Endothelial cell of umbilical vein (primary cell): ENCODE results near the gene M1AP. TPM values are rescaled to one million over a fixed set of nuclear protein-coding genes. Genes with fewer than 3 reads are reported as not detected.

Source experiments
- BruUV-seq: library from RNA; stranded (reverse); fragments of 400-500 nt; replicated peaks from 2 replicates; lab custom pipeline; 2021; lab: Mats Ljungman, UMichigan
- CTCF ChIA-PET: fragments of 300-600, 350-600 bp; sonication (Branson Sonifier 250); formaldehyde crosslinking; loops from one replicate; lab custom pipeline; 2021; ENCODE audit warnings: antibody characterized with exemption, inconsistent platforms; lab: Charles Lee
- POLR2A ChIA-PET: fragments of 300-600, 350-600 bp; sonication (Branson Sonifier 250); formaldehyde crosslinking; loops from one replicate; lab custom pipeline; 2021; ENCODE audit warnings: antibody characterized with exemption, inconsistent platforms; lab: Charles Lee
- DNase-seq: peaks from one replicate; pipeline ENCODE4 v3.0.0-alpha.2; 2011; ENCODE audit warnings: low read depth, low spot score
- FAIRE-seq: peaks from 2 replicates; lab custom pipeline; 2011; peaks lifted over from hg19 to GRCh38; lab: Jason Lieb, UNC
- H2AFZ ChIP-seq: 2 replicates; pipeline ENCODE4 v1.6.0; 2012; ENCODE audit warnings: low read depth, low read length, control low read depth, inconsistent platforms
- H3K27ac ChIP-seq: 2 replicates; pipeline ENCODE4 v1.5.1; 2011; ENCODE audit warnings: low read depth, mild to moderate bottlenecking, control low read depth, low read length, moderate library complexity; ENCODE audit not compliant: insufficient read depth
- H3K27me3 ChIP-seq, 2 experiments: 2 replicates each; pipeline versions ENCODE4 v1.6.0 to v1.6.1; 2011; ENCODE audit warnings: low read length in 2 of 2, mixed read lengths in 1 of 2; ENCODE audit not compliant: control insufficient read depth in 2 of 2, insufficient read depth in 2 of 2
- H3K36me3 ChIP-seq, 2 experiments: 2 replicates in 1 of 2; 3 replicates in 1 of 2; pipeline ENCODE4 v1.5.1; 2011; ENCODE audit warnings: low read length in 2 of 2, mild to moderate bottlenecking in 1 of 2, moderate library complexity in 1 of 2; ENCODE audit not compliant: control insufficient read depth in 2 of 2, insufficient read depth in 2 of 2; ENCODE audit errors: extremely low read depth in 1 of 2
- H3K4me1 ChIP-seq: 3 replicates; pipeline ENCODE4 v1.5.1; 2011; ENCODE audit warnings: mild to moderate bottlenecking, low read length; ENCODE audit not compliant: control insufficient read depth, insufficient read depth; ENCODE audit errors: extremely low read depth
- H3K4me2 ChIP-seq: 2 replicates; pipeline ENCODE4 v1.6.1; 2011; ENCODE audit warnings: low read length, control low read depth, mixed read lengths; ENCODE audit not compliant: insufficient read depth
- H3K4me3 ChIP-seq, 3 experiments: fragments of 200-600 bp in 1 of 3; sonication (generic), shearing (Covaris generic) in 1 of 3; replicated peaks in 1 of 3; 2 replicates each; pipeline ENCODE4 v1.5.1; 2011 to 2016; ENCODE audit warnings: control low read depth in 3 of 3, low read length in 3 of 3, mild to moderate bottlenecking in 2 of 3, inconsistent platforms in 1 of 3, low read depth in 1 of 3, moderate library complexity in 1 of 3; ENCODE audit not compliant: insufficient read depth in 1 of 3
- H3K79me2 ChIP-seq: 2 replicates; pipeline ENCODE4 v1.6.0; 2012; ENCODE audit warnings: low read length, inconsistent platforms; ENCODE audit not compliant: control insufficient read depth, insufficient read depth
- H3K9ac ChIP-seq: replicated peaks from 2 replicates; pipeline ENCODE3; 2011; ENCODE audit warnings: low read length, control low read depth; ENCODE audit not compliant: insufficient read depth; ENCODE audit errors: extremely low read depth
- H3K9me1 ChIP-seq: replicated peaks from 3 replicates; pipeline ENCODE4 v1.6.0; 2011; ENCODE audit warnings: mild to moderate bottlenecking, low read length; ENCODE audit not compliant: control insufficient read depth, insufficient read depth; ENCODE audit errors: extremely low read depth
- H3K9me3 ChIP-seq: replicated peaks from 2 replicates; pipeline ENCODE4 v1.5.1; 2012; ENCODE audit warnings: low read length, inconsistent platforms; ENCODE audit not compliant: control insufficient read depth, insufficient read depth
- H4K20me1 ChIP-seq: replicated peaks from 2 replicates; pipeline ENCODE3; 2011; ENCODE audit warnings: mild to moderate bottlenecking, low read length; ENCODE audit not compliant: control insufficient read depth, insufficient read depth; ENCODE audit errors: extremely low read depth
- CTCF ChIP-seq, 2 donors: IDR thresholded peaks; 1 replicate in 1 of 2; 2 replicates in 1 of 2; pipeline ENCODE4 v1.5.1; 2011; ENCODE audit warnings: low read length in 2 of 2, mild to moderate bottlenecking in 2 of 2, moderate library complexity in 2 of 2, control low read depth in 1 of 2, inconsistent platforms in 1 of 2, low read depth in 1 of 2; ENCODE audit not compliant: insufficient read depth in 1 of 2; ENCODE audit errors: extremely low read depth in 1 of 2
- EZH2 ChIP-seq: IDR thresholded peaks from 2 replicates; pipeline ENCODE4 v1.6.1; 2012; ENCODE audit warnings: borderline replicate concordance, low read depth, mild to moderate bottlenecking, moderate library complexity, low read length, inconsistent platforms; ENCODE audit not compliant: severe bottlenecking
- FOS ChIP-seq: IDR thresholded peaks from 2 replicates; pipeline ENCODE4 v1.6.1; 2011; ENCODE audit warnings: mild to moderate bottlenecking, low read length, moderate library complexity, borderline replicate concordance; ENCODE audit not compliant: insufficient read depth
- GATA2 ChIP-seq: IDR thresholded peaks from 2 replicates; pipeline ENCODE4 v1.7.0; 2011; ENCODE audit warnings: low read depth, mild to moderate bottlenecking, moderate library complexity, mixed read lengths, low read length; ENCODE audit not compliant: insufficient read length, insufficient read depth
- JUN ChIP-seq: IDR thresholded peaks from 2 replicates; pipeline ENCODE4 v1.6.1; 2011; ENCODE audit warnings: borderline replicate concordance, low read depth; ENCODE audit not compliant: insufficient read length, insufficient read depth
- MAX ChIP-seq: IDR thresholded peaks from 2 replicates; pipeline ENCODE4 v1.6.1; 2011; ENCODE audit not compliant: insufficient read depth, insufficient read length
- MYC ChIP-seq: IDR thresholded peaks from one replicate; pipeline ENCODE4 v1.6.1; 2011; ENCODE audit warnings: mild to moderate bottlenecking, low read depth, low read length
- POLR2A ChIP-seq: IDR thresholded peaks from 2 replicates; pipeline ENCODE4 v1.6.1; 2012; ENCODE audit warnings: low read depth, mild to moderate bottlenecking, control low read depth, low read length
- POLR2AphosphoS5 ChIP-seq: IDR thresholded peaks from 2 replicates; pipeline ENCODE4 v1.6.1; 2012; ENCODE audit warnings: low read depth, mild to moderate bottlenecking, control low read depth, low read length, moderate library complexity; ENCODE audit not compliant: insufficient read depth
- dilution Hi-C: fragments of 300-500 bp; cut with MboI; formaldehyde crosslinking; loops from one replicate; pipeline ENCODE4 v1.15.0; 2019; ENCODE audit warnings: low sequenced_read_pairs; ENCODE audit not compliant: extremely low pct_ligation_motif_present
- intact Hi-C: fragments of 100-400 bp; cut with micrococcal nuclease; formaldehyde crosslinking; loops from one replicate; pipeline ENCODE4 v1.10.0; 2022
- polyA plus RNA-seq, 4 experiments: library from polyadenylated mRNA; depleted of rRNA in 3 of 4; stranded (reverse) in 3 of 4; unstranded in 1 of 4; fragments of >200 nt; gene quantifications; 2 replicates each; pipeline versions ENCODE4 v1.2.1 to v1.2.3, GENCODE V29; 2011 to 2012; ENCODE audit warnings: missing spikeins in 1 of 4
- total RNA-seq: library from RNA; stranded (reverse); gene quantifications from 2 replicates; pipeline ENCODE4 v1.2.3, GENCODE V29; 2021

M1AP gene
- total and polyA plus RNA-seq, 2 donors (not counting 3 experiments of a cell fraction or from before 2014, with no cell fraction given) = 0.04 TPM; not detected in 1

GRCh38 chr2:74646201-74646600 is 1.9 kb downstream of the M1AP start:
- POLR2A ChIA-PET = no interaction called here
- H4K20me1 ChIP-seq = no peaks in the 10 kb centered on the region
- no peak overlapping the region for H3K4me2 ChIP-seq
- no peaks in the 10 kb centered on the region for H3K4me1 ChIP-seq
- H3K79me2 ChIP-seq = no peaks in the 10 kb centered on the region
- intact Hi-C loops (no loop called here), dilution Hi-C loops (no loop called here)
- TF ChIP-seq GATA2 = no peak
- TF ChIP-seq MAX = no peak
- TF ChIP-seq MYC = no peak
- TF ChIP-seq POLR2A = no peak
- TF ChIP-seq FOS = no peak
- TF ChIP-seq CTCF (IDR thresholded peaks at IDR 0.05; ENCODE audit: extremely low read depth in 1 of 2, insufficient read depth in 1 of 2, low read depth in 1 of 2, low read length in 2 of 2) = no peak
- TF ChIP-seq POLR2AphosphoS5 = no peak
- TF ChIP-seq EZH2 = no peak
- no peak for TF ChIP-seq JUN
- no peak overlapping the region for H3K9ac ChIP-seq
- H2AFZ ChIP-seq = no peak overlapping the region
- CTCF ChIA-PET = no interaction called here
- BruUV-seq = no TSS peak
- H3K36me3 ChIP-seq = no peaks in the 10 kb centered on the region
- H3K9me3 ChIP-seq = no peaks in the 10 kb centered on the region
- no peak overlapping the region for H3K27ac ChIP-seq
- FAIRE-seq (no peak), DNase-seq (no peak)
- H3K27me3 ChIP-seq = peaks cover 6 to 23% of the 10 kb centered on the region in 2 experiments
- no peaks in the 10 kb centered on the region for H3K9me1 ChIP-seq
- no peak overlapping the region for H3K4me3 ChIP-seq
